ENCODE data around the gene TBC1D2.

The TBC1D2 gene

GRCh38 chr9:98249771-98250170 lies 5.7 kb downstream of the TBC1D2 start:
- DNase-seq (ENCODE audit: extremely low read depth, low read depth): no peak
- TF ChIP-seq CTCF (IDR thresholded peaks at IDR 0.05; ENCODE audit: low read depth, low read length): no peak

GRCh38 chr9:98248737-98249474 lies 6.5 kb downstream of the TBC1D2 start:
- TF ChIP-seq CTCF (IDR thresholded peaks at IDR 0.05; ENCODE audit: low read depth, low read length): no peak
- DNase-seq (ENCODE audit: extremely low read depth, low read depth): peak; percentile 73

GRCh38 chr9:98247831-98248657 lies 7.4 kb downstream of the TBC1D2 start:
- no peak for TF ChIP-seq CTCF (IDR thresholded peaks at IDR 0.05; ENCODE audit: low read depth, low read length)
- no peak for DNase-seq (ENCODE audit: extremely low read depth, low read depth)

GRCh38 chr9:98242426-98242825 lies 13.0 kb downstream of the TBC1D2 start:
- DNase-seq (ENCODE audit: extremely low read depth, low read depth): no peak
- TF ChIP-seq CTCF (IDR thresholded peaks at IDR 0.05; ENCODE audit: low read depth, low read length): no peak

GRCh38 chr9:98241357-98242300 lies 13.8 kb downstream of the TBC1D2 start:
- no peak for TF ChIP-seq CTCF (IDR thresholded peaks at IDR 0.05; ENCODE audit: low read depth, low read length)
- DNase-seq (ENCODE audit: extremely low read depth, low read depth): no peak

GRCh38 chr9:98240475-98240874 lies 15.0 kb downstream of the TBC1D2 start:
- TF ChIP-seq CTCF (IDR thresholded peaks at IDR 0.05; ENCODE audit: low read depth, low read length): no peak
- DNase-seq (ENCODE audit: extremely low read depth, low read depth): no peak
